Measurements from ENCODE around the gene DOCK3.

The DOCK3 gene

GRCh38 chr3:51374456-51374855 is 699.7 kb downstream of the DOCK3 start:
- TF ChIP-seq FOXP2 (optimal IDR thresholded peaks at IDR 0.05; ENCODE audit: borderline replicate concordance, extremely low read depth, extremely low read length, insufficient read depth) (no peak), TAF1 (IDR thresholded peaks at IDR 0.05; ENCODE audit: borderline replicate concordance, insufficient read depth, low read length) (no peak), POLR2AphosphoS5 (IDR thresholded peaks at IDR 0.05; ENCODE audit: low read depth, low read length) (no peak), SIN3A (IDR thresholded peaks at IDR 0.05; ENCODE audit: borderline replicate concordance, insufficient read depth, low read length) (no peak)
- TF ChIP-seq, protein P1, sequence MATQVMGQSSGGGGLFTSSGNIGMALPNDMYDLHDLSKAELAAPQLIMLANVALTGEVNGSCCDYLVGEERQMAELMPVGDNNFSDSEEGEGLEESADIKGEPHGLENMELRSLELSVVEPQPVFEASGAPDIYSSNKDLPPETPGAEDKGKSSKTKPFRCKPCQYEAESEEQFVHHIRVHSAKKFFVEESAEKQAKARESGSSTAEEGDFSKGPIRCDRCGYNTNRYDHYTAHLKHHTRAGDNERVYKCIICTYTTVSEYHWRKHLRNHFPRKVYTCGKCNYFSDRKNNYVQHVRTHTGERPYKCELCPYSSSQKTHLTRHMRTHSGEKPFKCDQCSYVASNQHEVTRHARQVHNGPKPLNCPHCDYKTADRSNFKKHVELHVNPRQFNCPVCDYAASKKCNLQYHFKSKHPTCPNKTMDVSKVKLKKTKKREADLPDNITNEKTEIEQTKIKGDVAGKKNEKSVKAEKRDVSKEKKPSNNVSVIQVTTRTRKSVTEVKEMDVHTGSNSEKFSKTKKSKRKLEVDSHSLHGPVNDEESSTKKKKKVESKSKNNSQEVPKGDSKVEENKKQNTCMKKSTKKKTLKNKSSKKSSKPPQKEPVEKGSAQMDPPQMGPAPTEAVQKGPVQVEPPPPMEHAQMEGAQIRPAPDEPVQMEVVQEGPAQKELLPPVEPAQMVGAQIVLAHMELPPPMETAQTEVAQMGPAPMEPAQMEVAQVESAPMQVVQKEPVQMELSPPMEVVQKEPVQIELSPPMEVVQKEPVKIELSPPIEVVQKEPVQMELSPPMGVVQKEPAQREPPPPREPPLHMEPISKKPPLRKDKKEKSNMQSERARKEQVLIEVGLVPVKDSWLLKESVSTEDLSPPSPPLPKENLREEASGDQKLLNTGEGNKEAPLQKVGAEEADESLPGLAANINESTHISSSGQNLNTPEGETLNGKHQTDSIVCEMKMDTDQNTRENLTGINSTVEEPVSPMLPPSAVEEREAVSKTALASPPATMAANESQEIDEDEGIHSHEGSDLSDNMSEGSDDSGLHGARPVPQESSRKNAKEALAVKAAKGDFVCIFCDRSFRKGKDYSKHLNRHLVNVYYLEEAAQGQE (IDR thresholded peaks at IDR 0.05; ENCODE audit: insufficient read depth in 1 of 2, low read depth in 2 of 2, low read length in 2 of 2), result no peak

DNA sequence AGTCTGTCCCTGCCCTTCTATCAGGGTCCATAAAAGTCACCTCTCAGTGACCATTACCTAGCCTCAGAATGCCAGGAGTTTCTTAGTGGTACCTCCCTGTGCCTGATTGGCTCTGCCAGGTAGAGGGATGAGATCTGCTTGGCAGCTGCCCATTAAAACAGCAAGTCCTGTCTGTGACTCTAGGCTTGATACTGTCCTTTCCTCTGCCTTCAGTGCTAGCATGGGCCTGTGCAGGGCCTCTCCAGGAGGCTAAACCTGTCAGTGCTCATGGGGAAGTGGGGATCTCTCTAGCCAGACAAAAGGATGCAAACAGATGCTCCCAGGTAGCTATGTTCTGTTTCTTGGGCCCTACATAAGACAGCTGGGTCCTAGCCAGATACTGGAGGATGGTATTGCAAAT is 700.4 kb downstream of the DOCK3 start:
- TF ChIP-seq, protein P1 (IDR thresholded peaks at IDR 0.05; ENCODE audit: insufficient read depth in 1 of 2, low read depth in 2 of 2, low read length in 2 of 2), result no peak
- TF ChIP-seq SIN3A (IDR thresholded peaks at IDR 0.05; ENCODE audit: borderline replicate concordance, insufficient read depth, low read length) (no peak), FOXP2 (optimal IDR thresholded peaks at IDR 0.05; ENCODE audit: borderline replicate concordance, extremely low read depth, extremely low read length, insufficient read depth) (no peak), POLR2AphosphoS5 (IDR thresholded peaks at IDR 0.05; ENCODE audit: low read depth, low read length) (no peak), TAF1 (IDR thresholded peaks at IDR 0.05; ENCODE audit: borderline replicate concordance, insufficient read depth, low read length) (no peak)

DNA sequence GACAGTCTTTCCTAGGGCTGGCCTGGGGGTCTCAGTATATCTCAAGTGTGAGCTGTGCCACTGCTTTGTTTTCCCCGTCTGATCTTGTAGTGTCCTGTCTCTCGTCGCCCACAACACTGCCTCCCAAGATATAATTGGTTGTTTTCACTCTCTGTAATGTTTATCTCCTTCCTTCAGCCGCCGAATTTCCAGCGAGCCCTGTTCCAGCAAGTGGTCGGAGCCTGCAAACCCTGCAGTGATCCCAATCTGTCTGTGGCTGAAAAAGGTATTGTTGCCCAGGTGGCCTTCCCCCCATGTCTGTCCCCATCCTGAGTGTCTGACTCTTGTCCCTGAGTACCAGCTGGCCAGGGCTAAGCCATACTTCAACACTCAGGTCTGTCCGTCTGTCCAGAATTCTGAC is 700.8 kb downstream of the DOCK3 start:
- TF ChIP-seq, protein P1 (IDR thresholded peaks at IDR 0.05; ENCODE audit: insufficient read depth in 1 of 2, low read depth in 2 of 2, low read length in 2 of 2), result no peak
- TF ChIP-seq POLR2AphosphoS5 (IDR thresholded peaks at IDR 0.05; ENCODE audit: low read depth, low read length), result no peak
- no peak for TF ChIP-seq TAF1 (IDR thresholded peaks at IDR 0.05; ENCODE audit: borderline replicate concordance, insufficient read depth, low read length)
- TF ChIP-seq SIN3A (IDR thresholded peaks at IDR 0.05; ENCODE audit: borderline replicate concordance, insufficient read depth, low read length), result no peak
- TF ChIP-seq FOXP2 (optimal IDR thresholded peaks at IDR 0.05; ENCODE audit: borderline replicate concordance, extremely low read depth, extremely low read length, insufficient read depth), result no peak

DNA sequence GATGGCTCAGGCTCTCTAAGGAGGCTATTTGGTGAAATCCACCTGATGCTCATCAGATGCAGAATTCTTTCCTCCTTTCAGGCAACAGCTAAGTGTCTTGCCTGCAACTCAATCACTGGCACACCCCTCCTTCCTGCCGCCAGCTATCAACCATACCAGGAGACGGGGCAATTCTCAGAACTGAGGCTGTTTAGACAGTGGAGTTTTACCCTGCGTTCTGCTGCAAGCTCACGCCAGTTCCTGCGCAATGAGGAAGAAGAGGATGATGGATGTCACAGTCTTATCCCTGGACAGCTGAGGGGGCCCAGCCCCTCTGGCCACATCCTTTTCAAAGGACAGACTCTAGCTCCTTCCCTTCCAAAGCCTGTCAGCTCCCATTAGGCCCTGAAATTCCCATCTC is 703.3 kb downstream of the DOCK3 start:
- TF ChIP-seq POLR2AphosphoS5 (IDR thresholded peaks at IDR 0.05; ENCODE audit: low read depth, low read length) (no peak), TAF1 (IDR thresholded peaks at IDR 0.05; ENCODE audit: borderline replicate concordance, insufficient read depth, low read length) (no peak), SIN3A (IDR thresholded peaks at IDR 0.05; ENCODE audit: borderline replicate concordance, insufficient read depth, low read length) (no peak), FOXP2 (optimal IDR thresholded peaks at IDR 0.05; ENCODE audit: borderline replicate concordance, extremely low read depth, extremely low read length, insufficient read depth) (no peak)
- TF ChIP-seq, protein P1 (IDR thresholded peaks at IDR 0.05; ENCODE audit: insufficient read depth in 1 of 2, low read depth in 2 of 2, low read length in 2 of 2), result no peak

- TF ChIP-seq FOXP2 (optimal IDR thresholded peaks at IDR 0.05; ENCODE audit: borderline replicate concordance, extremely low read depth, extremely low read length, insufficient read depth) (no peak), SIN3A (IDR thresholded peaks at IDR 0.05; ENCODE audit: borderline replicate concordance, insufficient read depth, low read length) (no peak), POLR2AphosphoS5 (IDR thresholded peaks at IDR 0.05; ENCODE audit: low read depth, low read length) (no peak), TAF1 (IDR thresholded peaks at IDR 0.05; ENCODE audit: borderline replicate concordance, insufficient read depth, low read length) (no peak)
- TF ChIP-seq, protein P1 (IDR thresholded peaks at IDR 0.05; ENCODE audit: insufficient read depth in 1 of 2, low read depth in 2 of 2, low read length in 2 of 2), result no peak
These were observed 704.0 kb downstream of the DOCK3 start for GRCh38 chr3:51378726-51379125.

Data from PFSK-1 (cell line).